ENCODE results near the gene DAD1.
"Not testable (repeated sequence)": the region's sequence is repeated elsewhere in the genome, so short reads cannot be mapped to it uniquely, and the experiment has no call there.

The DAD1 gene

DNA sequence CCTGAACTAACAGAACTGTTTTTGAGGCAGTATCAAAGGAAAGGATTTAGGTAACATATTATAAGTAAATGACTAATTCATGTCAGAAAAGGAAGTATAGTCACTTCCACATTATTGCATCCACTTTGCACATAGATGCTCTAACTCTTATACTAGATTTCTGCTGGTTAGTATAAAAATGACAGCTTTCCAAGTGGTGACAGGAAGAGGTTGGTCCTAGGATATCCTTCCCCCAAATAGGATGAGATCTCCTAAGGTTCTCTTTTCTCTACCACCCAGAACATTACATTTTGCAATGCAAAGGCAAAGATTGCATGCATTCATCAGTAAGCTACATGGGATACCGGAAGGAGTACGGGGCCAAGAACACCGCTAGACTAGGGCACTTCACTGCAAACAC is 15.2 kb downstream of the DAD1 start:
- TF ChIP-seq POLR2AphosphoS5 (IDR thresholded peaks at IDR 0.05; ENCODE audit: low read depth, low read length) (no peak), TAF1 (IDR thresholded peaks at IDR 0.05; ENCODE audit: low read depth, low read length) (no peak), SPI1 (IDR thresholded peaks at IDR 0.05; ENCODE audit: low read depth, low read length) (no peak), POLR2A (IDR thresholded peaks at IDR 0.05; ENCODE audit: low read depth, low read length) (no peak), POU2F2 (IDR thresholded peaks at IDR 0.05; ENCODE audit: low read depth, low read length) (no peak), PAX5 (IDR thresholded peaks at IDR 0.05; ENCODE audit: insufficient read depth, low read length, severe bottlenecking) (no peak)
- DNase-seq (ENCODE audit: insufficient read length, low spot score): no peak
- FAIRE-seq: no peak

DNA sequence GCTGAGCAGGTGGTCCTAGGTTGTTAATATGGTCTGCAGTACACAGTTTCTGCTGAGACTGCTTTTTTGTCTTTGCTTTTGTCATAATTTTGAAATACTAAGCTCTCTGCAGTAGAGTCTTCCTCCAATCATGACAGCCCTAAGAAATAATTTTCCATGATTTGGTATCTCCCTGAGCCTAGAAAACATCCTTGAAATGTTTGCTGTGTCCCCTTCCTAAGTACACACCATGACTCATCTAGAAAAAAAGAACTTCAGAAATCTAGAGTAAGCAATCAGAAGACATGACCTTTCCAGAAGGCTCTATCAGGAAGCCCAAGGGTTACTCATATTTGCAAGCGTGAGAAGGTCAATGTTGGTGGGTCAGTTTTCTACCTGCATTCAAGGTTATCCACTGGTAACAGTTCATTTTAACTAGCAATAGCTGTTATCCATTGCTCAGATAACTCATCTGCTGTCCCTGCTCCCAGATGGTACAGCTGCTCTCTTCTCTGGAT is 16.4 kb downstream of the DAD1 start:
- TF ChIP-seq TAF1 (IDR thresholded peaks at IDR 0.05; ENCODE audit: low read depth, low read length): no peak
- no peak for TF ChIP-seq POU2F2 (IDR thresholded peaks at IDR 0.05; ENCODE audit: low read depth, low read length)
- TF ChIP-seq POLR2AphosphoS5 (IDR thresholded peaks at IDR 0.05; ENCODE audit: low read depth, low read length): no peak
- TF ChIP-seq SPI1 (IDR thresholded peaks at IDR 0.05; ENCODE audit: low read depth, low read length): no peak
- no peak for TF ChIP-seq POLR2A (IDR thresholded peaks at IDR 0.05; ENCODE audit: low read depth, low read length)
- no peak for TF ChIP-seq PAX5 (IDR thresholded peaks at IDR 0.05; ENCODE audit: insufficient read depth, low read length, severe bottlenecking)
- no peak for FAIRE-seq
- DNase-seq (ENCODE audit: insufficient read length, low spot score): no peak

DNA sequence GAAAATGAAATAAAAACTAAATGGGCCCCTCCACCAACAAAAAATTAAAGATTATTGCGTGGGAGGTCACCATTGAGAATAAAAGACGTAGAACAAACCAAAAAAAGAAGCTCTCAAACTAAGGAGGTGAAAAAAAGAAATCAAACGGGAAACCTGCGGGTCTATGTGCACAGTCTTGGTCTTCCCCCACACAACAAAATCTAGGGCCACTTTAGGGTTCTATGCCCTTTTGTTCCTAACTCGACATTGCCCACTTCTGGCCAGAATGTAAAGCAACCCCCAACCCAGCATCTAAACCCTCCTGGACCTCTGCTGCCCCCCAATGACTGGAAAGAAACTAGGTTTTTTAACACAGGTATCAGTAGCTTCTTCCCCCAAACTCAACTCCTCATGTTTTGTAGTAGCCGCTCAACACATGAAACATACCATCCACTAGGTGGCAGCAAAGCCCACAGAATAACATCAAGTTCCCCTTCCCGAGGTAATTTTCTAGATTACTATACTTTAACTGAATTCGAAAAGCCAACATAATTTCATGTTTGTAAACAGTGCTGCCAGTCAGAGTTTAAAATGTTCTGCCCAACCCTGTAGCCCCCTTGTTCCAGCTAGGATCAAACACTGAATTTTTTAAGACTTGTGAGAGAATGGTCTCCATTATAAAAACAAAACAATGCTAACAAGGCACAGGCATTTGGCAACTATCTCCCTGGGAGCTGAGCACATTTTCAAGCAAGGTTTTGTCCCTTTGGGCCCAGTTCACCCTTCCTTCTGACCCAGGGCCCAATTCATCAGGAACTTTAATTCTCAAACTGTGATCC is 18.7 kb downstream of the DAD1 start:
- TF ChIP-seq PAX5 (IDR thresholded peaks at IDR 0.05; ENCODE audit: insufficient read depth, low read length, severe bottlenecking): peak; percentile 48
- TF ChIP-seq POLR2A (IDR thresholded peaks at IDR 0.05; ENCODE audit: low read depth, low read length): no peak
- TF ChIP-seq POU2F2 (IDR thresholded peaks at IDR 0.05; ENCODE audit: low read depth, low read length): peak; percentile 83; the same call in 1 of the 2 replicates
- no peak for TF ChIP-seq SPI1 (IDR thresholded peaks at IDR 0.05; ENCODE audit: low read depth, low read length)
- peak; percentile 47 for DNase-seq (ENCODE audit: insufficient read length, low spot score)
- FAIRE-seq: peak; percentile 97

DNA sequence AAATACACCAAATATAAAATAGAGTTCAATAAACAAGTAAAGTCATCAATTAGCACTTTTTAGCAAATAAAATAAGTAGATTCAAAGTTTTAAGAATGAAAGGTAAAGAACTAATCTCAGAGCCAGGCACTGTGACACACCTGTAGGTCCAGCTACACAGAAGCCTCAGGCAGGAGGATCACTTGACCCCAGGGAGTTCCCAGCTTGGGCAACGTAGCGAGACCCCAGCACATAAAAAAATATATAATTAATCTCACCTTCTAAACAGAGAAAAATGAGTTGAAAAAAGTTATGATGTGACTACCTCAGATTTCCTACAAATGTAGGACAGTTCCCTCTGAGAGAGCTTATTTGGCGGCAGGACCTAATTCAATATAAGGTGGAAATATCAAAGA is 19.3 kb downstream of the DAD1 start:
- no peak for FAIRE-seq
- TF ChIP-seq POU2F2 (IDR thresholded peaks at IDR 0.05; ENCODE audit: low read depth, low read length): no peak
- TF ChIP-seq POLR2A (IDR thresholded peaks at IDR 0.05; ENCODE audit: low read depth, low read length): no peak
- TF ChIP-seq PAX5 (IDR thresholded peaks at IDR 0.05; ENCODE audit: insufficient read depth, low read length, severe bottlenecking): no peak
- no peak for TF ChIP-seq SPI1 (IDR thresholded peaks at IDR 0.05; ENCODE audit: low read depth, low read length)
- TF ChIP-seq POLR2AphosphoS5 (IDR thresholded peaks at IDR 0.05; ENCODE audit: low read depth, low read length): no peak
- no peak for TF ChIP-seq TAF1 (IDR thresholded peaks at IDR 0.05; ENCODE audit: low read depth, low read length)
- DNase-seq (ENCODE audit: insufficient read length, low spot score): no peak

DNA sequence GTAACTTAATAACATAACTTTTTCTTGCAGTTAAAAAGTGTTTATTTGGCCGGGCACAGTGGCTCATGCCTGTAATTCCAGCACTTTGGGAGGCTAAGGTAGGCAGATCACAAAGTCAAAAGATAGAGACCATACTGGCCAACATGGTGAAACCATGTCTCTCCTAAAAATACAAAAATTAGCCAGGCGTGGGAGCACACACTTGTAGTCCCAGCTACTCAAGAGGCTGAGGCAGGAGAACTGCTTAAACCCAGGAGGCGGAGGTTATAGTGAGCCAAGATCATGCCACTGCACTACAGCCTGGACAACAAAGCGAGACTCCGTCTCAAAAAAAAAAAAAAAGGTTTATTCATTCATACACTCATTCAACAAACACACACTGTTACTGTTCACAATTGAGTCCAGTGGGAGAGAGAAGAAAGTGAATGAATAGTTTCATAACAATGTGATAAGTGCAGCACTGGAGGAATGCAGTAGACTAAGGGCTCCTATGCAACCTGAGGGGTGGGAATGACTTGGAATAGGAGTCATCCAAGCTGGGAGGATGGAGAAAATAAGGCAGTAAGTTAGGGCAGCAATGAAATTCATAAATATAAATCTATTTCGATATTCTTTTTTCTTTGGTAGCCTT is 19.8 kb downstream of the DAD1 start:
- TF ChIP-seq TAF1 (IDR thresholded peaks at IDR 0.05; ENCODE audit: low read depth, low read length) (no peak), SPI1 (IDR thresholded peaks at IDR 0.05; ENCODE audit: low read depth, low read length) (no peak), POU2F2 (IDR thresholded peaks at IDR 0.05; ENCODE audit: low read depth, low read length) (no peak), POLR2A (IDR thresholded peaks at IDR 0.05; ENCODE audit: low read depth, low read length) (no peak), POLR2AphosphoS5 (IDR thresholded peaks at IDR 0.05; ENCODE audit: low read depth, low read length) (no peak), PAX5 (IDR thresholded peaks at IDR 0.05; ENCODE audit: insufficient read depth, low read length, severe bottlenecking) (no peak)
- DNase-seq (ENCODE audit: insufficient read length, low spot score) (no peak), FAIRE-seq (no peak)

DNA sequence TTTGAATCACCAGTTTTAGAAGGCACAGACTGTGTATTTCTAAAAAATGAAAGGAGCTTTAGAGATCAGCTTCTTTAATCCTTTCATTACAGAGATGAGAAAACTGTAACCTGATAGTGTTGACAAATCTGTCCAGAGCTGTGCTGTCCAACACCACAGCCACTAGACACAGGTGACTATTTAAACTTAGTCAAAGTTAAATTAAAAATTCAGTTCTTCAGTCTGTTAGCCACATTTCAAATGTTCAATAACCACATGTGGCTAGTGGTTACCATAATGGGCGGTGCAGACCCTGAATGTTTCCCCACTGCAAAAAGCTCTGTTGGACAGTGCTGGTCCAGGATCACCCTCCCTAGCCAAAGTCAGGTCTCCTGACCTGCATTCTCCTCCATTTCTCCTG is 21.6 kb downstream of the DAD1 start:
- TF ChIP-seq POLR2A (IDR thresholded peaks at IDR 0.05; ENCODE audit: low read depth, low read length): no peak
- no peak for TF ChIP-seq SPI1 (IDR thresholded peaks at IDR 0.05; ENCODE audit: low read depth, low read length)
- TF ChIP-seq POLR2AphosphoS5 (IDR thresholded peaks at IDR 0.05; ENCODE audit: low read depth, low read length): no peak
- TF ChIP-seq POU2F2 (IDR thresholded peaks at IDR 0.05; ENCODE audit: low read depth, low read length): no peak
- no peak for TF ChIP-seq TAF1 (IDR thresholded peaks at IDR 0.05; ENCODE audit: low read depth, low read length)
- no peak for TF ChIP-seq PAX5 (IDR thresholded peaks at IDR 0.05; ENCODE audit: insufficient read depth, low read length, severe bottlenecking)
- DNase-seq (ENCODE audit: insufficient read length, low spot score) (no peak), FAIRE-seq (peak; percentile 72)

DNA sequence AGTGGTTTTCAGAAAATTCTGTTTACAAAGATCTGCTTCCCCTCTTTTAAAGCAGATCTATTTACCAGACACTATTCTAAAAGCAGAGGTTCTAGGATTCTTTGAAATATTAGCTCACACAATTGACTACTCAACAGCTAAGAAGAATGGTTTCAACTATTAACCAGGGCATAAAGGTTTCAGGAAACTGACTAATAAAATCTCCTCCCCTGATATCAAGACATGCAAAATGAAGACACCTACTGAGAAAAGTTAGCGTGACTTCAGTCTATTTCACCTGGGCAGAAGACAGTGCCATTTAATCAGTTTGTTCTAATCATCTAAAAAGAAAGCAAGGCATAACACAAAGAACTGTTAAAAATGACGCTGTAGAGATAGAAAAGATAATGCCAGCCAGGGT is 22.2 kb downstream of the DAD1 start:
- no peak for FAIRE-seq
- DNase-seq (ENCODE audit: insufficient read length, low spot score): no peak
- TF ChIP-seq PAX5 (IDR thresholded peaks at IDR 0.05; ENCODE audit: insufficient read depth, low read length, severe bottlenecking): no peak
- no peak for TF ChIP-seq POLR2A (IDR thresholded peaks at IDR 0.05; ENCODE audit: low read depth, low read length)
- TF ChIP-seq POLR2AphosphoS5 (IDR thresholded peaks at IDR 0.05; ENCODE audit: low read depth, low read length): no peak
- no peak for TF ChIP-seq TAF1 (IDR thresholded peaks at IDR 0.05; ENCODE audit: low read depth, low read length)
- no peak for TF ChIP-seq SPI1 (IDR thresholded peaks at IDR 0.05; ENCODE audit: low read depth, low read length)
- no peak for TF ChIP-seq POU2F2 (IDR thresholded peaks at IDR 0.05; ENCODE audit: low read depth, low read length)

DNA sequence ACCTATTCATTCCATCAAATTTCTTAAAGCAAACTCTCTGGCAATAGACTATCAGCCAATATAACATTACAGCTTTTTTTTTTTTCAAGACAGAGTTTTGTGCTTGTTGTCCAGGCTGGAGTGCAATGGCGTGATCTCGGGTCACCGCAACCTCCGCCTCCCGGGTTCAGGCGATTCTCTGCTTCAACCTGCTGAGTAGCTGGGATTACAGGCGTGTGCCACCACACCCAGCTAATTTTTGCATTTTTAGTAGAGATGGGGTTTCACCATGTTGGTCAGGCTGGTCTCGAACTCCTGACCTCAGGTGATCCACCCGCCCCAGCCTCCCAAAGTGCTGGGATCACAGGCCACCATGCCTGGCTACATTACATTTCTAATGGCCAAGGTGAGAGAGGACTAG is 22.8 kb downstream of the DAD1 start:
- DNase-seq (ENCODE audit: insufficient read length, low spot score); FAIRE-seq: not testable (repeated sequence)

DNA sequence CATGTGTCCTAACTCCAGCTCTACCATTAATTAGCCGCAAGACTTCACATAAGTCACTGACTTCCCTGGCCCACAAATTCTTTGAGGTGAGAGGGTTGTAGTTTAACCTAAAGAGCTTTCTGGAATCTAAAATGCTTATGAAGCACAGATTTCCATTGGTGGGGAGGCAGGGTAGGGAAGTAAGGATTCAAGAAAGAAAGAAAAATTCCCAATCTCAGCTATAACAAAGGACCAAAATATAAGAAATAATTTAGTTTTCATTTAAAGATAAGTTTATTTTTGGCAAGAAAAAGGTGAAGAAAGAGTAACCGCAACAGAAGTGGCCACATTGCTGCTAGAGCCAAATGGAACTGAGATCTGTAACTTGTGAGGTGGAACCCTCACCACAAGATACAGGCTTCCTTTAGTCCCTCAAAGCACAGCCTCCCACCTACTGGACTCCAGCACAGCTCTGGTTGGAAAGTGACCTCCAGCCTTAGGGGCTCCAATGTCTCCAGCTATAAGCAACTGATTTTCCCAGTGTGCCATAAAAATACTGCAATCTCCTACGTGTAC is 23.6 kb downstream of the DAD1 start:
- FAIRE-seq (peak; percentile 92), DNase-seq (ENCODE audit: insufficient read length, low spot score) (no peak)
- TF ChIP-seq POLR2AphosphoS5 (IDR thresholded peaks at IDR 0.05; ENCODE audit: low read depth, low read length): peak; percentile 57; the same call in 1 of the 2 replicates
- TF ChIP-seq POU2F2 (IDR thresholded peaks at IDR 0.05; ENCODE audit: low read depth, low read length): no peak
- peak; percentile 20 for TF ChIP-seq PAX5 (IDR thresholded peaks at IDR 0.05; ENCODE audit: insufficient read depth, low read length, severe bottlenecking)
- TF ChIP-seq POLR2A (IDR thresholded peaks at IDR 0.05; ENCODE audit: low read depth, low read length): 0 out of 2 replicates have a peak, but pooled peaks have one; percentile 34
- no peak for TF ChIP-seq TAF1 (IDR thresholded peaks at IDR 0.05; ENCODE audit: low read depth, low read length)
- TF ChIP-seq SPI1 (IDR thresholded peaks at IDR 0.05; ENCODE audit: low read depth, low read length): peak; percentile 66

Data from GM12891 (cell line).